IMR-90 (cell line): Measurements from ENCODE around the gene ZNF227. TPM values are rescaled to one million over a fixed set of nuclear protein-coding genes. Genes with fewer than 3 reads are reported as not detected.
"Not testable (repeated sequence)": the region's sequence is repeated elsewhere in the genome, so short reads cannot be mapped to it uniquely, and the experiment has no call there.

Experiments used
- ATAC-seq: fragments of 200-7000 bp; cut with Tn5 transposase; 2 replicates; pipeline ENCODE4 v1.9.1; 2020; ENCODE audit warnings: low read depth, mild to moderate bottlenecking, moderate library complexity
- BruUV-seq: library from RNA; stranded (reverse); fragments of 400-500 nt; replicated peaks from 2 replicates; lab custom pipeline; 2021; lab: Mats Ljungman, UMichigan
- CTCF ChIA-PET: fragments of 300-600 bp; formaldehyde crosslinking; extraction: SDS; loops from one replicate; lab custom pipeline; 2021; ENCODE audit warnings: antibody characterized with exemption; lab: Yijun Ruan, JAX
- POLR2A ChIA-PET: fragments of 300-600 bp; sonication (Branson Sonifier 250); formaldehyde crosslinking; loops from one replicate; lab custom pipeline; 2022; ENCODE audit warnings: antibody characterized with exemption; ENCODE audit not compliant: unreplicated experiment; lab: Charles Lee
- DNase-seq: peaks from one replicate; pipeline ENCODE4 v3.0.0; 2013
- H2AFZ ChIP-seq: replicated peaks from 2 replicates; pipeline ENCODE3; 2013; ENCODE audit warnings: low read length, mild to moderate bottlenecking; ENCODE audit not compliant: poor library complexity
- H2AK5ac ChIP-seq: 2 replicates; pipeline ENCODE4 v1.6.1; 2013; ENCODE audit warnings: low read depth, low read length, inconsistent platforms
- H2AK9ac ChIP-seq: replicated peaks from 2 replicates; pipeline ENCODE3; 2013; ENCODE audit warnings: mild to moderate bottlenecking, low read depth, low read length, moderate library complexity; ENCODE audit not compliant: poor library complexity
- H2BK120ac ChIP-seq: 2 replicates; pipeline ENCODE4 v1.6.1; 2013; ENCODE audit warnings: low read depth, low read length, inconsistent platforms
- H2BK15ac ChIP-seq: 3 replicates; pipeline ENCODE4 v1.6.1; 2013; ENCODE audit warnings: low read depth, low read length, inconsistent platforms
- H2BK20ac ChIP-seq: 2 replicates; pipeline ENCODE4 v1.6.1; 2013; ENCODE audit warnings: low read depth, mild to moderate bottlenecking, inconsistent platforms, low read length, moderate library complexity
- H2BK5ac ChIP-seq: 2 replicates; pipeline ENCODE4 v1.6.1; 2013; ENCODE audit warnings: mild to moderate bottlenecking, low read depth, low read length, inconsistent platforms; ENCODE audit not compliant: poor library complexity, severe bottlenecking
- H3K14ac ChIP-seq: replicated peaks from 2 replicates; pipeline ENCODE4 v1.6.1; 2013; ENCODE audit warnings: low read depth, low read length, inconsistent platforms
- H3K18ac ChIP-seq: 2 replicates; pipeline ENCODE4 v1.6.1; 2013; ENCODE audit warnings: low read depth, low read length, control low read depth
- H3K23ac ChIP-seq: 2 replicates; pipeline ENCODE4 v1.6.1; 2013; ENCODE audit warnings: low read depth, low read length, inconsistent platforms
- H3K27ac ChIP-seq: 2 replicates; pipeline ENCODE4 v1.5.1; 2013; ENCODE audit warnings: mild to moderate bottlenecking, control low read depth, low read length; ENCODE audit not compliant: insufficient read depth
- H3K27me3 ChIP-seq: 2 replicates; pipeline ENCODE4 v1.6.1; 2013; ENCODE audit warnings: low read length; ENCODE audit not compliant: control insufficient read depth, insufficient read depth
- H3K36me3 ChIP-seq: 2 replicates; pipeline ENCODE4 v1.6.1; 2013; ENCODE audit warnings: low read length, mixed read lengths; ENCODE audit not compliant: control insufficient read depth, insufficient read depth
- H3K4ac ChIP-seq: 2 replicates; pipeline ENCODE4 v1.6.1; 2013; ENCODE audit warnings: low read depth, low read length, inconsistent platforms
- H3K4me1 ChIP-seq: 2 replicates; pipeline ENCODE4 v1.6.1; 2013; ENCODE audit warnings: low read length, mixed read lengths; ENCODE audit not compliant: control insufficient read depth, insufficient read depth
- H3K4me2 ChIP-seq: 2 replicates; pipeline ENCODE4 v1.6.1; 2013; ENCODE audit warnings: low read depth, mild to moderate bottlenecking, control low read depth, low read length, moderate library complexity
- H3K4me3 ChIP-seq: 2 replicates; pipeline ENCODE4 v1.5.1; 2013; ENCODE audit warnings: low read depth, mild to moderate bottlenecking, control low read depth, low read length, moderate library complexity; ENCODE audit not compliant: insufficient read depth
- H3K56ac ChIP-seq: 2 replicates; pipeline ENCODE4 v1.6.1; 2013; ENCODE audit warnings: low read length, inconsistent platforms; ENCODE audit not compliant: insufficient read depth; ENCODE audit errors: extremely low read depth
- H3K79me1 ChIP-seq, 2 experiments: 2 replicates each; pipeline ENCODE4 v1.6.1; 2013; ENCODE audit warnings: low read length in 2 of 2, inconsistent platforms in 1 of 2, low read depth in 1 of 2
- H3K9ac ChIP-seq: 2 replicates; pipeline ENCODE4 v1.6.1; 2013; ENCODE audit warnings: low read depth, low read length, control low read depth
- H3K9me1 ChIP-seq: 2 replicates; pipeline ENCODE4 v1.6.1; 2013; ENCODE audit warnings: low read length, inconsistent platforms; ENCODE audit not compliant: insufficient read depth
- H3K9me3 ChIP-seq: 2 replicates; pipeline ENCODE4 v1.6.1; 2013; ENCODE audit warnings: low read length; ENCODE audit not compliant: control insufficient read depth, insufficient read depth
- H4K20me1 ChIP-seq: 2 replicates; pipeline ENCODE4 v1.6.1; 2013; ENCODE audit warnings: low read length, inconsistent platforms; ENCODE audit not compliant: insufficient read depth
- H4K5ac ChIP-seq: 2 replicates; pipeline ENCODE4 v1.6.1; 2013; ENCODE audit warnings: mild to moderate bottlenecking, low read depth, low read length, control low read depth
- H4K8ac ChIP-seq, 2 experiments: 2 replicates each; pipeline ENCODE4 v1.6.1; 2013; ENCODE audit warnings: low read depth in 2 of 2, low read length in 2 of 2, control low read depth in 1 of 2, inconsistent platforms in 1 of 2
- H4K91ac ChIP-seq: 2 replicates; pipeline ENCODE4 v1.6.1; 2013; ENCODE audit warnings: low read depth, low read length, inconsistent platforms; ENCODE audit not compliant: insufficient read depth
- WGBS, 2 experiments: methylation state at CpG; one replicate each; pipeline versions ENCODE4 v1.1.5 to v1.1.7; 2013; ENCODE audit warnings: missing lambda C conversion rate in 2 of 2; ENCODE audit not compliant: insufficient read length in 1 of 2; ENCODE audit errors: extremely low coverage in 2 of 2; 5-methylcytosine and 5-hydroxymethylcytosine counted together
- dilution Hi-C: fragments of 300-500 bp; cut with HindIII; formaldehyde crosslinking; loops from one replicate; pipeline ENCODE4 v1.14.3; 2018; ENCODE audit warnings: low sequenced_read_pairs; ENCODE audit not compliant: unreplicated experiment
- in situ Hi-C: fragments of 300-500 bp; cut with MboI; formaldehyde crosslinking; loops from 3 replicates; pipeline ENCODE4 v1.14.3; 2019; ENCODE audit warnings: low sequenced_read_pairs, inconsistent platforms, mixed read lengths
- intact Hi-C: fragments of 100-400 bp; cut with micrococcal nuclease; formaldehyde crosslinking; loops from 2 replicates; pipeline ENCODE4 v1.10.0; 2022
- polyA plus RNA-seq, 3 experiments: library from polyadenylated mRNA; depleted of rRNA; stranded (reverse); fragments of >200 nt; gene quantifications; 2 replicates each; pipeline ENCODE4 v1.2.3, GENCODE V29; 2012; ENCODE audit warnings: low replicate concordance in 1 of 3
- total RNA-seq: library from RNA; depleted of rRNA; stranded (reverse); fragments of >200 nt; gene quantifications from 2 replicates; pipeline ENCODE4 v1.2.3, GENCODE V29; 2012

Gene ZNF227
- total and polyA plus RNA-seq, 2 of the 4 experiments (the other 2 are of a cell fraction), result 4.9 to 19.2 TPM

GRCh38 chr19:44252332-44252731, 40.0 kb downstream of the ZNF227 start:
- ATAC-seq, H3K79me1 ChIP-seq, H4K8ac ChIP-seq, H2BK15ac ChIP-seq, H2AK9ac ChIP-seq, CTCF ChIA-PET, H3K18ac ChIP-seq, H3K4me2 ChIP-seq, H3K56ac ChIP-seq, H3K27me3 ChIP-seq, H3K23ac ChIP-seq, intact Hi-C loops, H4K91ac ChIP-seq, BruUV-seq, dilution Hi-C loops, H3K9me1 ChIP-seq, H3K4me1 ChIP-seq, H3K9ac ChIP-seq, H4K5ac ChIP-seq, H2BK5ac ChIP-seq, DNase-seq, in situ Hi-C loops, H3K4me3 ChIP-seq, H3K27ac ChIP-seq, H4K20me1 ChIP-seq, H2AFZ ChIP-seq, POLR2A ChIA-PET, H3K36me3 ChIP-seq, H3K4ac ChIP-seq, H3K14ac ChIP-seq, H2BK20ac ChIP-seq, H2AK5ac ChIP-seq, H2BK120ac ChIP-seq: not testable (repeated sequence)
- no CpG with 5 or more reads among the region's 2 CpGs for WGBS, 2 experiments
- H3K9me3 ChIP-seq, result peaks cover 36% of the 10 kb centered on the region

GRCh38 chr19:44253392-44253791, 41.1 kb downstream of the ZNF227 start:
- H2BK15ac ChIP-seq, H3K4me2 ChIP-seq, H3K56ac ChIP-seq, dilution Hi-C loops, H3K4me1 ChIP-seq, ATAC-seq, H3K36me3 ChIP-seq, H3K27me3 ChIP-seq, H3K9ac ChIP-seq, H2BK5ac ChIP-seq, BruUV-seq, H3K14ac ChIP-seq, intact Hi-C loops, H3K4ac ChIP-seq, H3K23ac ChIP-seq, H3K4me3 ChIP-seq, H3K18ac ChIP-seq, H2AK9ac ChIP-seq, H4K91ac ChIP-seq, CTCF ChIA-PET, H2AK5ac ChIP-seq, H2BK20ac ChIP-seq, H2AFZ ChIP-seq, H2BK120ac ChIP-seq, in situ Hi-C loops, H4K8ac ChIP-seq, H3K27ac ChIP-seq, H3K9me1 ChIP-seq, DNase-seq, POLR2A ChIA-PET, H4K5ac ChIP-seq, H3K79me1 ChIP-seq, H4K20me1 ChIP-seq: not testable (repeated sequence)
- H3K9me3 ChIP-seq, result peaks cover 34% of the 10 kb centered on the region
- no CpG with 5 or more reads among the region's 2 CpGs for WGBS, 2 experiments
